Measurements from ENCODE around the gene RPL28.

RPL28 gene

GRCh38 chr19:55439052-55439451 is 53.3 kb downstream of the RPL28 start (continued):
- no peak for TF ChIP-seq ZNF704 (tag by site-specific recombination; IDR thresholded peaks at IDR 0.05)

GRCh38 chr19:55440411-55441105 is 54.8 kb downstream of the RPL28 start:
- H3K36me3 ChIP-seq (ENCODE audit: control insufficient read depth in 2 of 2, insufficient read depth in 1 of 2, low read length in 2 of 2) = no peaks in the 10 kb centered on the region
- no peaks in the 10 kb centered on the region for H3K9me3 ChIP-seq (ENCODE audit: control insufficient read depth, insufficient read depth, low read depth, low read length)
- ChIA-PET POLR2A (no interaction called here), CTCF (interaction anchor here (1.0 to 1.7 kb wide), 2 partner anchors 26 to 28 kb away, joined by 3 to 5 read pairs; no protein-coding TSS in a partner anchor)
- no peak for TF ChIP-seq ZNF660 (tag by site-specific recombination; IDR thresholded peaks at IDR 0.05)
- TF ChIP-seq ZFP3 (tag by site-specific recombination; IDR thresholded peaks at IDR 0.05; ENCODE audit: low read depth) = no peak
- peak; percentile 29; the same call in 1 of the 2 replicates for TF ChIP-seq KLF1 (tag by site-specific recombination; IDR thresholded peaks at IDR 0.05)
- no peak for TF ChIP-seq ZSCAN18 (tag by site-specific recombination; IDR thresholded peaks at IDR 0.05)
- TF ChIP-seq KLF9 (tag by site-specific recombination; IDR thresholded peaks at IDR 0.05; ENCODE audit: low read depth) = peak; percentile 88
- 0 out of 2 replicates have a peak, but pooled peaks have one; percentile 17 for TF ChIP-seq KLF8 (tag by site-specific recombination; IDR thresholded peaks at IDR 0.05)
- no peak for TF ChIP-seq BCL11B (tag by site-specific recombination; IDR thresholded peaks at IDR 0.05; ENCODE audit: low read depth)
- no peak for TF ChIP-seq ZNF184 (tag by site-specific recombination; IDR thresholded peaks at IDR 0.05)
- no peak for TF ChIP-seq ZNF10 (tag by site-specific recombination; IDR thresholded peaks at IDR 0.05)
- TF ChIP-seq ZBTB1 (tag by site-specific recombination; IDR thresholded peaks at IDR 0.05) = no peak
- 0 out of 2 replicates have a peak, but pooled peaks have one; percentile 8 for TF ChIP-seq GLIS2 (tag by site-specific recombination; IDR thresholded peaks at IDR 0.05)
- TF ChIP-seq SP3 (tag by site-specific recombination; IDR thresholded peaks at IDR 0.05) = peak; percentile 47; the same call in 1 of the 2 replicates
- TF ChIP-seq SP2 (tag by site-specific recombination; IDR thresholded peaks at IDR 0.05) = peak; percentile 51
- TF ChIP-seq ZNF513 (tag by site-specific recombination; IDR thresholded peaks at IDR 0.05) = no peak
- TF ChIP-seq PBX3 (CRISPR knock-in tag; IDR thresholded peaks at IDR 0.05) = 0 out of 2 replicates have a peak, but pooled peaks have one; percentile 38
- TF ChIP-seq ZNF133 (tag by site-specific recombination; IDR thresholded peaks at IDR 0.05) = no peak
- no peak overlapping the region for H3K27ac ChIP-seq (ENCODE audit: extremely low read depth, low read depth, low read length)
- H3K4me3 ChIP-seq (ENCODE audit: low read depth, low read length) = no peak overlapping the region
- peaks cover 3% of the 10 kb centered on the region; the same call in 1 of the 2 replicates for H3K4me1 ChIP-seq (ENCODE audit: control insufficient read depth, insufficient read depth, low read length)

- ChIA-PET CTCF (interaction anchor here (0.7 to 1.7 kb wide), 3 partner anchors 26 to 1313 kb away, joined by 3 to 5 read pairs (median 3); no protein-coding TSS in a partner anchor), POLR2A (no interaction called here)
- Histone ChIP-seq H3K27ac (ENCODE audit: extremely low read depth, low read depth, low read length) (no peak overlapping the region), H3K9me3 (ENCODE audit: control insufficient read depth, insufficient read depth, low read depth, low read length) (no peaks in the 10 kb centered on the region), H3K36me3 (ENCODE audit: control insufficient read depth in 2 of 2, insufficient read depth in 1 of 2, low read length in 2 of 2) (no peaks in the 10 kb centered on the region), H3K4me1 (ENCODE audit: control insufficient read depth, insufficient read depth, low read length) (peaks cover 3% of the 10 kb centered on the region; the same call in 1 of the 2 replicates), H3K4me3 (ENCODE audit: low read depth, low read length) (no peak overlapping the region)
- no peak for TF ChIP-seq ZBTB49 (tag by site-specific recombination; IDR thresholded peaks at IDR 0.05; ENCODE audit: low read depth)
- TF ChIP-seq ZNF155 (tag by site-specific recombination; IDR thresholded peaks at IDR 0.05) = no peak
- no peak for TF ChIP-seq ZBTB7A (tag by site-specific recombination; IDR thresholded peaks at IDR 0.05; ENCODE audit: low read depth)
- no peak for TF ChIP-seq PBX3 (CRISPR knock-in tag; IDR thresholded peaks at IDR 0.05)
- TF ChIP-seq ZFHX2 (tag by site-specific recombination; conservative IDR thresholded peaks at IDR 0.05) = no peak; the same call in 1 of the 2 replicates
- no peak for TF ChIP-seq ZNF623 (tag by site-specific recombination; IDR thresholded peaks at IDR 0.05)
- TF ChIP-seq KLF1 (tag by site-specific recombination; IDR thresholded peaks at IDR 0.05) = no peak
Observed at GRCh38 chr19:55441319-55441691, 55.6 kb downstream of the RPL28 start.
